Measurements from ENCODE around the gene JUND.
A peak's percentile ranks its signal among the peaks of the same experiment; 100 is the strongest.

The JUND gene

DNA sequence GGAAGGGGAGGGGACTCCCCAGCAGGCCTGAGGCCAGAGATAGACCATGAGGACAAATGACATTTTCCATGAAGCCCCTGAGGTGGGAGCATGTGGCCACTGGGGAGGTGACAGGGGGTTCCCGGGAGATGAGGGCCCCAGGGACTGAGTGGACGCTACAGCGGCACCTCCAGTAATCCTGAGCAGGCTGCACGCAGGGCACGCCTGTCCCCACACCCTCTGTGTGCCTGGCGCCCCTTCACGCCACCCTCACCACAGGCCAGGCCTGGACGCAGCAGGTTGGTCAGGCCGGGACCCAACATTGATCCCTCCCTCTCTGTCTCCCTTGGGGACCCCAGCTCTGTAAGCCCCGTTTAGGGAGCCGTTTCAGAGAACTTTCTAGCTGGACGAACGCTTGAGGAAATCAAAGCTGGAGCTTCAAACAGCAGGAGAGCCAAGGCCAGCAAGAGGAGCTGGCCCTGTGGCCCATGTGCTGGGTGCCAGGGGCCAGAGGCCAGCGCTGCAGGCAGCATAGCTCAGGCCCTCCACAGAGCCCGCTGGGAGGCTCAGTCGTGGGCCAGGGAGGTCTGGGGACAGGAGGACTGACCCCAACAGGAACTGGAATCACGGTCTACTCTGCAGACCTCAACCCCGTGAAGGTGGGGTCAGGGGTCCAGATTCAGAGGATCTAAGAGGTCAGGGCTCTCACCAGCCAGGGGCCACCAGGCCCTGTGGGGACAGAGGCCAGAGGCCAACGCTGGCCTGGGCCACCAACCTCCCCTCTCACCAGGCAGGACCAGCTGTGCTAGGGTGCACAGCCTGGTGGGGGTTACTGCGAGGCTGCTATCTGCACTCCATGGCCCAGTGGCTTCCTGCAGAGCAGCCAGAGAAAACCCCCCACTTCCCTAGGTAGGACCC, 26.9 kb upstream of the JUND start:
- H3F3A ChIP-seq (ENCODE audit: insufficient read depth) = peaks cover 13% of the 10 kb centered on the region; the same call in 1 of the 2 replicates
- no peak overlapping the region for H3K4me3 ChIP-seq (ENCODE audit: insufficient read depth, low read length, poor library complexity, severe bottlenecking)
- H3K9ac ChIP-seq (ENCODE audit: low read length) = no peak overlapping the region
- no peaks in the 10 kb centered on the region for H3K9me3 ChIP-seq (ENCODE audit: insufficient read depth, low read length)
- no peak overlapping the region for H2AFZ ChIP-seq (ENCODE audit: low read depth, low read length, severe bottlenecking)
- no peaks in the 10 kb centered on the region for H3K79me2 ChIP-seq (ENCODE audit: insufficient read depth, low read length)
- no peaks in the 10 kb centered on the region for H4K20me1 ChIP-seq (ENCODE audit: low read depth, low read length)
- H3K36me3 ChIP-seq (ENCODE audit: low read length) = no peaks in the 10 kb centered on the region
- no peaks in the 10 kb centered on the region for H3K9me2 ChIP-seq (replicated peaks; ENCODE audit: insufficient read depth, low read length)
- TF ChIP-seq CTCF (IDR thresholded peaks at IDR 0.05; ENCODE audit: insufficient read depth, low read length, poor library complexity, severe bottlenecking) = no peak
- no peak for TF ChIP-seq EZH2phosphoT487 (conservative IDR thresholded peaks at IDR 0.05; ENCODE audit: low read length)
- H3K4me2 ChIP-seq (ENCODE audit: low read depth, low read length, poor library complexity, severe bottlenecking) = no peak overlapping the region
- no peaks in the 10 kb centered on the region for H3K27me3 ChIP-seq (ENCODE audit: low read length)
- H3K27ac ChIP-seq (ENCODE audit: low read depth, low read length) = no peak overlapping the region

GRCh38 chr19:18307271-18307681, 25.9 kb upstream of the JUND start:
- Histone ChIP-seq H4K20me1 (ENCODE audit: low read depth, low read length) (no peaks in the 10 kb centered on the region), H3K9me3 (ENCODE audit: insufficient read depth, low read length) (no peaks in the 10 kb centered on the region), H3K79me2 (ENCODE audit: insufficient read depth, low read length) (no peaks in the 10 kb centered on the region), H2AFZ (ENCODE audit: low read depth, low read length, severe bottlenecking) (no peak overlapping the region), H3K27ac (ENCODE audit: low read depth, low read length) (peak overlapping the region; percentile 39; the same call in 1 of the 2 replicates), H3K9ac (ENCODE audit: low read length) (no peak overlapping the region), H3F3A (ENCODE audit: insufficient read depth) (peaks cover 13% of the 10 kb centered on the region; the same call in 1 of the 2 replicates), H3K4me3 (ENCODE audit: insufficient read depth, low read length, poor library complexity, severe bottlenecking) (no peak overlapping the region), H3K27me3 (ENCODE audit: low read length) (no peaks in the 10 kb centered on the region), H3K36me3 (ENCODE audit: low read length) (no peaks in the 10 kb centered on the region), H3K4me2 (ENCODE audit: low read depth, low read length, poor library complexity, severe bottlenecking) (no peak overlapping the region), H3K9me2 (replicated peaks; ENCODE audit: insufficient read depth, low read length) (no peaks in the 10 kb centered on the region)
- TF ChIP-seq EZH2phosphoT487 (conservative IDR thresholded peaks at IDR 0.05; ENCODE audit: low read length) = no peak
- TF ChIP-seq CTCF (IDR thresholded peaks at IDR 0.05; ENCODE audit: insufficient read depth, low read length, poor library complexity, severe bottlenecking) = no peak

- Histone ChIP-seq H3K27ac (ENCODE audit: low read depth, low read length) (peak overlapping the region; percentile 39), H3K36me3 (ENCODE audit: low read length) (no peaks in the 10 kb centered on the region), H2AFZ (ENCODE audit: low read depth, low read length, severe bottlenecking) (no peak overlapping the region), H3F3A (ENCODE audit: insufficient read depth) (peaks cover 13% of the 10 kb centered on the region; the same call in 1 of the 2 replicates), H3K4me2 (ENCODE audit: low read depth, low read length, poor library complexity, severe bottlenecking) (no peak overlapping the region), H3K79me2 (ENCODE audit: insufficient read depth, low read length) (no peaks in the 10 kb centered on the region), H3K9me2 (replicated peaks; ENCODE audit: insufficient read depth, low read length) (no peaks in the 10 kb centered on the region), H4K20me1 (ENCODE audit: low read depth, low read length) (no peaks in the 10 kb centered on the region), H3K9me3 (ENCODE audit: insufficient read depth, low read length) (no peaks in the 10 kb centered on the region), H3K27me3 (ENCODE audit: low read length) (no peaks in the 10 kb centered on the region), H3K4me3 (ENCODE audit: insufficient read depth, low read length, poor library complexity, severe bottlenecking) (no peak overlapping the region), H3K9ac (ENCODE audit: low read length) (no peak overlapping the region)
- TF ChIP-seq CTCF (IDR thresholded peaks at IDR 0.05; ENCODE audit: insufficient read depth, low read length, poor library complexity, severe bottlenecking) (no peak), EZH2phosphoT487 (conservative IDR thresholded peaks at IDR 0.05; ENCODE audit: low read length) (no peak)
Observed at GRCh38 chr19:18306888-18307260, 25.5 kb upstream of the JUND start.

Data from SU-DHL-6 (cell line).